Activated CD4-positive, alpha-beta T cell treated with anti-CD3 and anti-CD28 coated beads for 48 hours (primary cell): Measurements from ENCODE around the gene UBE2V1.

ENCODE experiments used
- DNase-seq: peaks from one replicate; pipeline ENCODE4 v3.0.0-alpha.2; 2020

Gene UBE2V1

GRCh38 chr20:50042370-50043313, 70.3 kb downstream of the UBE2V1 start:
- DNase-seq = no peak

DNA sequence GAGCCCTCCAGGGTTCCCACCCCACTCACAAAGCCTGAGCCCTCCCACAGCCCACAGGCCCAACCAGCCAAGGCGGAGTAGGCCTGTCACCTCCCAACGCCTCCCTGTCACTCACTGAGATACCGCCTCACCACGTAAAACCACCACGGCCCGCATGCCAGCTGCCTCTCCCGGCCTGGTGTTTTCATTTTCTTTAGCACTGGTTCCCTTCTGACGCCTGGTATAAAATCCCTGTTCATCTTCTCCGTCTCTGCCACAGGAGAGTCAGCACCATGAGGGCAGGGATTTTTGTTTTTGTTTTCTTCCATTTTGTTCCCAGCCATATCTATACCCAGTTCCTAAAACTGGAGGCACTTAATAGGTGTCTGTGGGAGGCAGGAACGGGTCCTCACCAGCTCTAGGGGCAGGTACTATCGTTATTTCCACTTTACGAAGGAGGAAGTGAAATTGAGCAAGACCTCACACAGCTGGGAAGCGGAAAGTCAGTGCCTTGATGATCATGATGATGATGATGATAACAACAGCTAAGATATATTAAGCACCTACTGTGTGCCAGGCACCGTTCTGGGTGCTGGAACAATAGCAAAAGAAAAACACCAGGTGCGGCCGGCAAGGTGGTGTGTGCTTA, 71.6 kb downstream of the UBE2V1 start:
- no peak for DNase-seq

GRCh38 chr20:50040432-50041245, 72.3 kb downstream of the UBE2V1 start:
- DNase-seq = no peak

- DNase-seq = no peak
These were observed 73.1 kb downstream of the UBE2V1 start for GRCh38 chr20:50039706-50040431.

GRCh38 chr20:50038574-50038991, 74.4 kb downstream of the UBE2V1 start:
- DNase-seq = no peak

GRCh38 chr20:50038169-50038568, 74.8 kb downstream of the UBE2V1 start:
- no peak for DNase-seq

DNA sequence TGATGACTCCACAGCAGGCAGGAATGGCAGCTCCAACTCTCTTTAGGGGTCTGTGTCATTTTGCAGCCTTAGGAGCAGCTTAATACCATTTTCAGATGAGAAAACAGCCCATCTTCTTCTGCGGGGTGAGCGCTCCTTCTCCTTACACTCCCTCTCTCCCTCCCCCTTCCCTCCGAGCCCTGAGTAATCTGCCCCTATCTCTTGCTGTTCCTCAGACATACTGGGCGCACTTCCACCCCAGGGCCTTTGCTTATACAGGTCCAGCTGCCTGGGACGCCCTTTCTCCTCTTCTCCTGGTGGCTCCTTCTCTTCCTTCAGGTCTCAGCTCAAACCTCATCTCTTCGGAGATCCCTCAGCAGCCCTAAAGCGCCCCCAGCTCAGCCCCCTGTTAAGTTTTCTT, 75.4 kb downstream of the UBE2V1 start:
- DNase-seq = no peak

DNA sequence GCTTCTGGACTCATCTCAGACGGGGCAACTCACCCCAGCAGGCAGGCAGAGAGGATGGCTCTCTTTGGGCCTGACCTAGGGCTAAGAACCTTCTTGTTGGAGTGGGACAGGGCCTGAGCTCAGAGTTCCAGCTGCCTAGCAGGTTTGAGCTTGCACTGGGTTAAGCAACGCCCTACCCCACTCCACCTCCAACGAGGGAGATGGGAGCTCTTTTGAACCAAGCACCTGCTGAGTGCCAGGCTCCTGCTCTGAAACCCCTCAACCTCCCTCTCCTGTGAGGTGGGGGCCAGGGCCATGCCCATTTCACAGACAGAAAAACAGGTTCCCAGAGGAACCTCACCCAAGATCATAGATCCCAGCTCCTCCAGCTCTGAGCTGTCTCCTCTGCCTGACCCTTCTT, 75.8 kb downstream of the UBE2V1 start:
- no peak for DNase-seq

GRCh38 chr20:50036703-50037102, 76.2 kb downstream of the UBE2V1 start:
- no peak for DNase-seq

DNA sequence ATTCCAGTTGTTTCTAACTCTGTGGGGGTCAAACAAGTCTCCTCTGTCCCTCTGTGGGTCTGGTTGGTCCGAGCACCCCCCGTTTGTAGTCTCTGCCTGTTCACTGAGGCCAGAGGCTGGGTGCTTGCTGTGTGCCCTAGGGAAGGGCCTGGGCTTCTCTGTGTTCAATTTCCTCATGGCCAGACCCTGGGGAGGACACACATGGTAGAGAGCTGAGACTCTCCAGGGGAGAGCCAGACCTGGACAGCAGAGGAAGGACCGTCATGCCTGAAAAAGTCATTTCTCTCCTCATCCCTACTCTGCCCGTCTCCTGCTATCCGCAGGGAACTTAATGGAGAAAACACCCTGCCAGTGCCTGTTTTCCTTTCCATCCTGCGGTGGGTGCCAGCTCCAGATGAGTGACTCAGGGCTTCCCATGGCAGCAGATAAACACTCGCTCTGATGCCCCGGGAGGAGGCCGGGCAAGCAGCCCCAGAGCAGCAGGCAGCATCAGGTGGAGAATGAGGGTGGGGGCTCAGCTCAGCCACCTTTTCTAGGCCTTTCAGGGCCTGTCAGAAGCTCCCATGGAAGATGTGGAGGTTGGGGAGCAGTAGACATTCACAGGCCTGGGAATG, 78.3 kb downstream of the UBE2V1 start:
- no peak for DNase-seq

GRCh38 chr20:50032955-50033666, 79.8 kb downstream of the UBE2V1 start:
- no peak for DNase-seq
